IMR-90 (cell line): ENCODE measurements around the gene PROM2. TPM values are rescaled to one million over a fixed set of nuclear protein-coding genes. Genes with fewer than 3 reads are reported as not detected.

ENCODE experiments used
- ATAC-seq: fragments of 200-7000 bp; cut with Tn5 transposase; 2 replicates; pipeline ENCODE4 v1.9.1; 2020; ENCODE audit warnings: low read depth, mild to moderate bottlenecking, moderate library complexity
- BruUV-seq: library from RNA; stranded (reverse); fragments of 400-500 nt; replicated peaks from 2 replicates; lab custom pipeline; 2021; lab: Mats Ljungman, UMichigan
- CTCF ChIA-PET: fragments of 300-600 bp; formaldehyde crosslinking; extraction: SDS; loops from one replicate; lab custom pipeline; 2021; ENCODE audit warnings: antibody characterized with exemption; lab: Yijun Ruan, JAX
- POLR2A ChIA-PET: fragments of 300-600 bp; sonication (Branson Sonifier 250); formaldehyde crosslinking; loops from one replicate; lab custom pipeline; 2022; ENCODE audit warnings: antibody characterized with exemption; ENCODE audit not compliant: unreplicated experiment; lab: Charles Lee
- DNase-seq: peaks from one replicate; pipeline ENCODE4 v3.0.0; 2013
- H2AFZ ChIP-seq: replicated peaks from 2 replicates; pipeline ENCODE3; 2013; ENCODE audit warnings: low read length, mild to moderate bottlenecking; ENCODE audit not compliant: poor library complexity
- H2AK5ac ChIP-seq: 2 replicates; pipeline ENCODE4 v1.6.1; 2013; ENCODE audit warnings: low read depth, low read length, inconsistent platforms
- H2AK9ac ChIP-seq: replicated peaks from 2 replicates; pipeline ENCODE3; 2013; ENCODE audit warnings: mild to moderate bottlenecking, low read depth, low read length, moderate library complexity; ENCODE audit not compliant: poor library complexity
- H2BK120ac ChIP-seq: 2 replicates; pipeline ENCODE4 v1.6.1; 2013; ENCODE audit warnings: low read depth, low read length, inconsistent platforms
- H2BK15ac ChIP-seq: 3 replicates; pipeline ENCODE4 v1.6.1; 2013; ENCODE audit warnings: low read depth, low read length, inconsistent platforms
- H2BK20ac ChIP-seq: 2 replicates; pipeline ENCODE4 v1.6.1; 2013; ENCODE audit warnings: low read depth, mild to moderate bottlenecking, inconsistent platforms, low read length, moderate library complexity
- H2BK5ac ChIP-seq: 2 replicates; pipeline ENCODE4 v1.6.1; 2013; ENCODE audit warnings: mild to moderate bottlenecking, low read depth, low read length, inconsistent platforms; ENCODE audit not compliant: poor library complexity, severe bottlenecking
- H3K14ac ChIP-seq: replicated peaks from 2 replicates; pipeline ENCODE4 v1.6.1; 2013; ENCODE audit warnings: low read depth, low read length, inconsistent platforms
- H3K18ac ChIP-seq: 2 replicates; pipeline ENCODE4 v1.6.1; 2013; ENCODE audit warnings: low read depth, low read length, control low read depth
- H3K23ac ChIP-seq: 2 replicates; pipeline ENCODE4 v1.6.1; 2013; ENCODE audit warnings: low read depth, low read length, inconsistent platforms
- H3K27ac ChIP-seq: 2 replicates; pipeline ENCODE4 v1.5.1; 2013; ENCODE audit warnings: mild to moderate bottlenecking, control low read depth, low read length; ENCODE audit not compliant: insufficient read depth
- H3K27me3 ChIP-seq: 2 replicates; pipeline ENCODE4 v1.6.1; 2013; ENCODE audit warnings: low read length; ENCODE audit not compliant: control insufficient read depth, insufficient read depth
- H3K36me3 ChIP-seq: 2 replicates; pipeline ENCODE4 v1.6.1; 2013; ENCODE audit warnings: low read length, mixed read lengths; ENCODE audit not compliant: control insufficient read depth, insufficient read depth
- H3K4ac ChIP-seq: 2 replicates; pipeline ENCODE4 v1.6.1; 2013; ENCODE audit warnings: low read depth, low read length, inconsistent platforms
- H3K4me1 ChIP-seq: 2 replicates; pipeline ENCODE4 v1.6.1; 2013; ENCODE audit warnings: low read length, mixed read lengths; ENCODE audit not compliant: control insufficient read depth, insufficient read depth
- H3K4me2 ChIP-seq: 2 replicates; pipeline ENCODE4 v1.6.1; 2013; ENCODE audit warnings: low read depth, mild to moderate bottlenecking, control low read depth, low read length, moderate library complexity
- H3K4me3 ChIP-seq: 2 replicates; pipeline ENCODE4 v1.5.1; 2013; ENCODE audit warnings: low read depth, mild to moderate bottlenecking, control low read depth, low read length, moderate library complexity; ENCODE audit not compliant: insufficient read depth
- H3K56ac ChIP-seq: 2 replicates; pipeline ENCODE4 v1.6.1; 2013; ENCODE audit warnings: low read length, inconsistent platforms; ENCODE audit not compliant: insufficient read depth; ENCODE audit errors: extremely low read depth
- H3K79me1 ChIP-seq, 2 experiments: 2 replicates each; pipeline ENCODE4 v1.6.1; 2013; ENCODE audit warnings: low read length in 2 of 2, inconsistent platforms in 1 of 2, low read depth in 1 of 2
- H3K9ac ChIP-seq: 2 replicates; pipeline ENCODE4 v1.6.1; 2013; ENCODE audit warnings: low read depth, low read length, control low read depth
- H3K9me1 ChIP-seq: 2 replicates; pipeline ENCODE4 v1.6.1; 2013; ENCODE audit warnings: low read length, inconsistent platforms; ENCODE audit not compliant: insufficient read depth
- H3K9me3 ChIP-seq: 2 replicates; pipeline ENCODE4 v1.6.1; 2013; ENCODE audit warnings: low read length; ENCODE audit not compliant: control insufficient read depth, insufficient read depth
- H4K20me1 ChIP-seq: 2 replicates; pipeline ENCODE4 v1.6.1; 2013; ENCODE audit warnings: low read length, inconsistent platforms; ENCODE audit not compliant: insufficient read depth
- H4K5ac ChIP-seq: 2 replicates; pipeline ENCODE4 v1.6.1; 2013; ENCODE audit warnings: mild to moderate bottlenecking, low read depth, low read length, control low read depth
- H4K8ac ChIP-seq, 2 experiments: 2 replicates each; pipeline ENCODE4 v1.6.1; 2013; ENCODE audit warnings: low read depth in 2 of 2, low read length in 2 of 2, control low read depth in 1 of 2, inconsistent platforms in 1 of 2
- H4K91ac ChIP-seq: 2 replicates; pipeline ENCODE4 v1.6.1; 2013; ENCODE audit warnings: low read depth, low read length, inconsistent platforms; ENCODE audit not compliant: insufficient read depth
- CEBPB ChIP-seq: IDR thresholded peaks from 2 replicates; pipeline ENCODE4 v1.6.1; 2012; ENCODE audit warnings: low read depth, low read length, improper control_type of control experiment
- CHD1 ChIP-seq: IDR thresholded peaks from 2 replicates; pipeline ENCODE4 v1.6.1; 2012; ENCODE audit warnings: low read depth, low read length, improper control_type of control experiment
- FOS ChIP-seq: fragments of 150-350 bp; IDR thresholded peaks from 2 replicates; pipeline ENCODE4 v1.6.1; 2016; ENCODE audit warnings: low read depth, low read length
- MXI1 ChIP-seq: IDR thresholded peaks from 2 replicates; pipeline ENCODE4 v1.6.1; 2012; ENCODE audit warnings: low read depth, mild to moderate bottlenecking, low read length, moderate library complexity, borderline replicate concordance
- NFE2L2 ChIP-seq: fragments of 150-350 bp; IDR thresholded peaks from 2 replicates; pipeline ENCODE4 v1.6.1; 2016; ENCODE audit warnings: low read depth, mild to moderate bottlenecking, low read length
- RFX5 ChIP-seq: IDR thresholded peaks from 2 replicates; pipeline ENCODE4 v1.8.0; 2012; ENCODE audit warnings: low read depth, mild to moderate bottlenecking, low read length, moderate library complexity
- SMC3 ChIP-seq: fragments of 150-350 bp; IDR thresholded peaks from 2 replicates; pipeline ENCODE4 v1.6.1; 2016; ENCODE audit warnings: low read depth, mild to moderate bottlenecking, antibody characterized with exemption, low read length, moderate library complexity
- WGBS, 2 experiments: methylation state at CpG; one replicate each; pipeline versions ENCODE4 v1.1.5 to v1.1.7; 2013; ENCODE audit warnings: missing lambda C conversion rate in 2 of 2; ENCODE audit not compliant: insufficient read length in 1 of 2; ENCODE audit errors: extremely low coverage in 2 of 2; 5-methylcytosine and 5-hydroxymethylcytosine counted together
- dilution Hi-C: fragments of 300-500 bp; cut with HindIII; formaldehyde crosslinking; loops from one replicate; pipeline ENCODE4 v1.14.3; 2018; ENCODE audit warnings: low sequenced_read_pairs; ENCODE audit not compliant: unreplicated experiment
- in situ Hi-C: fragments of 300-500 bp; cut with MboI; formaldehyde crosslinking; loops from 3 replicates; pipeline ENCODE4 v1.14.3; 2019; ENCODE audit warnings: low sequenced_read_pairs, inconsistent platforms, mixed read lengths
- intact Hi-C: fragments of 100-400 bp; cut with micrococcal nuclease; formaldehyde crosslinking; loops from 2 replicates; pipeline ENCODE4 v1.10.0; 2022
- polyA plus RNA-seq, 3 experiments: library from polyadenylated mRNA; depleted of rRNA; stranded (reverse); fragments of >200 nt; gene quantifications; 2 replicates each; pipeline ENCODE4 v1.2.3, GENCODE V29; 2012; ENCODE audit warnings: low replicate concordance in 1 of 3
- total RNA-seq: library from RNA; depleted of rRNA; stranded (reverse); fragments of >200 nt; gene quantifications from 2 replicates; pipeline ENCODE4 v1.2.3, GENCODE V29; 2012

PROM2 gene
- total and polyA plus RNA-seq, 2 of the 4 experiments (the other 2 are of a cell fraction), result 0.26 TPM; not detected in 1

DNA sequence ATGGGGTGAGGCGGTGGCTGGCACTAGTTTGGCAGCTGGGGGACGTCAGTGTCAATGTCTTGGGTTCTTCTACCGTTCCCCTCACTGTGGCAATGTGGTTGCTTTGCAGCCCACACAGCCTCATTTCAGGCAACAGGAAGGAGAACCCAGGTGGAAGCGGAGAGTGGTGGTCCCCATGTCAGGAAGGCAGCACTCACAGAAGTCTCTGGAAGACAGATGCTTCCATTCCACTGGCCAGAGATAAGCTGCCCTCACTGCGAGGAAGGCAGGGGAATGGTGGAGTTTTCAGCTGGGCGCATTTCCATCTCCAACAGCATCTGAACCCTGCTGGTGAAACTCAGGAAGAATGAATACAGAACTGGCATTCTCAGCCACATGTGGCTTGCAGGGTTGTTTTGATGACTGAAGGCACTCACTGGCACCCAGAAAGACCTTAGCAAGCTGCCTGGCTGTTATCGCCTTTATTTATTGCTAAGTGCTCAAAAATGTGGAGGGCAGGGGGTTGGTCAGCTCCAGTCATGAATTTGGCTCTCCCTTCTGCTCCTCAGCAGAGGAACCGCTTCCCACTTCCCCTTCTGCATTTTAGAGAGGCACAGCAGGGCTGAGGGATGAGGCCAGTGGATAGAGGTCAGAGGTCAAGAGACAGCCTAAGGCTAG lies 42.3 kb downstream of the PROM2 start:
- ATAC-seq (peak; percentile 66), DNase-seq (peak; percentile 42)
- in situ Hi-C loops, result no loop called here
- 67% methylated on average over 1 of the region's 8 CpGs; no CpG with 5 or more reads in 1 of the 2 experiments for WGBS, 2 experiments
- H3K4me1 ChIP-seq, result peaks cover 9% of the 10 kb centered on the region; the same call in 1 of the 2 replicates
- peak overlapping the region; percentile 50 for H2AK9ac ChIP-seq
- H2BK20ac ChIP-seq, result no peak overlapping the region
- dilution Hi-C loops, result no loop called here
- no peak overlapping the region for H2BK15ac ChIP-seq
- no peak overlapping the region for H3K4ac ChIP-seq
- H3K9me1 ChIP-seq, result no peaks in the 10 kb centered on the region
- H2AFZ ChIP-seq, result no peak overlapping the region
- no peak overlapping the region for H3K18ac ChIP-seq
- no peak overlapping the region for H3K4me3 ChIP-seq
- H3K56ac ChIP-seq, result no peak overlapping the region
- POLR2A ChIA-PET, result no interaction called here
- H2AK5ac ChIP-seq, result no peak overlapping the region
- H2BK120ac ChIP-seq, result no peak overlapping the region
- no peaks in the 10 kb centered on the region for H4K20me1 ChIP-seq
- H2BK5ac ChIP-seq, result no peak overlapping the region
- no peak overlapping the region for H4K8ac ChIP-seq
- H3K9me3 ChIP-seq, result no peaks in the 10 kb centered on the region
- H3K27me3 ChIP-seq, result peaks cover 3% of the 10 kb centered on the region; the same call in 1 of the 2 replicates
- BruUV-seq, result no TSS peak
- TF ChIP-seq SMC3, result no peak
- TF ChIP-seq NFE2L2, result no peak
- TF ChIP-seq MXI1, result no peak
- TF ChIP-seq RFX5, result no peak
- no peak for TF ChIP-seq CEBPB
- no peak for TF ChIP-seq FOS
- TF ChIP-seq CHD1, result no peak
- H3K27ac ChIP-seq, result no peak overlapping the region
- H4K5ac ChIP-seq, result no peak overlapping the region
- no peak overlapping the region for H4K91ac ChIP-seq
- H3K36me3 ChIP-seq, result no peaks in the 10 kb centered on the region
- no peak overlapping the region for H3K9ac ChIP-seq
- H3K14ac ChIP-seq, result no peak overlapping the region
- CTCF ChIA-PET, result interaction anchor here (0.6 to 1.6 kb wide), 2 partner anchors 62 to 85 kb away, joined by 3 to 4 read pairs; no protein-coding TSS in a partner anchor
- intact Hi-C loops, result loop anchor here (1.0 kb wide), 1 partner anchor 85 kb away; no protein-coding TSS in a partner anchor
- H3K4me2 ChIP-seq, result no peak overlapping the region
- no peaks in the 10 kb centered on the region for H3K79me1 ChIP-seq
- no peak overlapping the region for H3K23ac ChIP-seq
